ENCODE data around the gene SHISAL1.

The SHISAL1 gene

GRCh38 chr22:44261861-44262595, 50.7 kb downstream of the SHISAL1 start:
- Histone ChIP-seq H3K4me2 (no peak overlapping the region), H3K4me1 (ENCODE audit: low read depth, poor library complexity, severe bottlenecking) (no peaks in the 10 kb centered on the region), H4K20me1 (ENCODE audit: insufficient read depth) (no peaks in the 10 kb centered on the region), H3K4me3 (IDR thresholded peaks at IDR 0.05; ENCODE audit: insufficient read depth, low read depth, low read length) (no peak overlapping the region), H3K27me3 (ENCODE audit: insufficient read depth, low read depth) (no peaks in the 10 kb centered on the region; the same call in 1 of the 2 replicates), H3K79me2 (ENCODE audit: insufficient read depth, low read depth) (no peaks in the 10 kb centered on the region), H3K9ac (no peak overlapping the region), H2AFZ (ENCODE audit: low read depth) (no peak overlapping the region), H3K27ac (no peak overlapping the region), H3K36me3 (ENCODE audit: insufficient read depth) (no peaks in the 10 kb centered on the region)
- TF ChIP-seq CTCF (conservative IDR thresholded peaks at IDR 0.05; ENCODE audit: low read depth, low read length), result no peak

GRCh38 chr22:44261164-44261860, 51.4 kb downstream of the SHISAL1 start:
- H3K27me3 ChIP-seq (ENCODE audit: insufficient read depth, low read depth), result no peaks in the 10 kb centered on the region; the same call in 1 of the 2 replicates
- H3K4me1 ChIP-seq (ENCODE audit: low read depth, poor library complexity, severe bottlenecking), result no peaks in the 10 kb centered on the region
- H3K27ac ChIP-seq, result no peak overlapping the region
- no peak overlapping the region for H2AFZ ChIP-seq (ENCODE audit: low read depth)
- no peaks in the 10 kb centered on the region for H3K36me3 ChIP-seq (ENCODE audit: insufficient read depth)
- H3K9ac ChIP-seq, result no peak overlapping the region
- no peak overlapping the region for H3K4me3 ChIP-seq (IDR thresholded peaks at IDR 0.05; ENCODE audit: insufficient read depth, low read depth, low read length)
- no peaks in the 10 kb centered on the region for H3K79me2 ChIP-seq (ENCODE audit: insufficient read depth, low read depth)
- no peak overlapping the region for H3K4me2 ChIP-seq
- H4K20me1 ChIP-seq (ENCODE audit: insufficient read depth), result no peaks in the 10 kb centered on the region
- TF ChIP-seq CTCF (conservative IDR thresholded peaks at IDR 0.05; ENCODE audit: low read depth, low read length), result no peak

GRCh38 chr22:44260216-44261035, 52.3 kb downstream of the SHISAL1 start:
- no peak overlapping the region for H3K27ac ChIP-seq
- no peak overlapping the region for H3K4me3 ChIP-seq (IDR thresholded peaks at IDR 0.05; ENCODE audit: insufficient read depth, low read depth, low read length)
- no peak overlapping the region for H3K4me2 ChIP-seq
- no peaks in the 10 kb centered on the region for H4K20me1 ChIP-seq (ENCODE audit: insufficient read depth)
- no peak overlapping the region for H2AFZ ChIP-seq (ENCODE audit: low read depth)
- no peak overlapping the region for H3K9ac ChIP-seq
- no peaks in the 10 kb centered on the region for H3K4me1 ChIP-seq (ENCODE audit: low read depth, poor library complexity, severe bottlenecking)
- TF ChIP-seq CTCF (conservative IDR thresholded peaks at IDR 0.05; ENCODE audit: low read depth, low read length), result no peak
- H3K79me2 ChIP-seq (ENCODE audit: insufficient read depth, low read depth), result no peaks in the 10 kb centered on the region
- H3K36me3 ChIP-seq (ENCODE audit: insufficient read depth), result no peaks in the 10 kb centered on the region
- no peaks in the 10 kb centered on the region; the same call in 1 of the 2 replicates for H3K27me3 ChIP-seq (ENCODE audit: insufficient read depth, low read depth)

- H3K79me2 ChIP-seq (ENCODE audit: insufficient read depth, low read depth), result no peaks in the 10 kb centered on the region
- H3K4me1 ChIP-seq (ENCODE audit: low read depth, poor library complexity, severe bottlenecking), result no peaks in the 10 kb centered on the region
- H2AFZ ChIP-seq (ENCODE audit: low read depth), result no peak overlapping the region
- no peak overlapping the region for H3K27ac ChIP-seq
- H3K27me3 ChIP-seq (ENCODE audit: insufficient read depth, low read depth), result no peaks in the 10 kb centered on the region; the same call in 1 of the 2 replicates
- no peak overlapping the region for H3K9ac ChIP-seq
- H3K4me2 ChIP-seq, result no peak overlapping the region
- TF ChIP-seq CTCF (conservative IDR thresholded peaks at IDR 0.05; ENCODE audit: low read depth, low read length), result no peak
- no peaks in the 10 kb centered on the region for H3K36me3 ChIP-seq (ENCODE audit: insufficient read depth)
- no peaks in the 10 kb centered on the region for H4K20me1 ChIP-seq (ENCODE audit: insufficient read depth)
- H3K4me3 ChIP-seq (IDR thresholded peaks at IDR 0.05; ENCODE audit: insufficient read depth, low read depth, low read length), result no peak overlapping the region
Measured at GRCh38 chr22:44259366-44260215, 53.2 kb downstream of the SHISAL1 start.

All from KMS-11 (cell line).